HepG2 (cell line): ENCODE results near the gene STAT5A. TPM values are rescaled to one million over a fixed set of nuclear protein-coding genes. Genes with fewer than 3 reads are reported as not detected.

Experiments used
- CENPX ChIP-seq: sonication (generic); formaldehyde crosslinking; IDR thresholded peaks from 2 replicates; pipeline ENCODE4 v1.9.0; 2021; ENCODE audit warnings: mild to moderate bottlenecking, missing genetic modification reagents, moderate library complexity
- DDIT3 ChIP-seq: sonication (generic); formaldehyde crosslinking; IDR thresholded peaks from 2 replicates; pipeline ENCODE4 v1.4.0; 2020; ENCODE audit warnings: mild to moderate bottlenecking, missing genetic modification reagents
- GATAD2A ChIP-seq: IDR thresholded peaks from 2 replicates; pipeline ENCODE4 v1.6.1; 2016
- GLI4 ChIP-seq: sonication (generic); formaldehyde crosslinking; IDR thresholded peaks from 2 replicates; pipeline ENCODE4 v1.5.1; 2020; ENCODE audit warnings: missing genetic modification reagents, mild to moderate bottlenecking, moderate library complexity, borderline replicate concordance
- KMT2B ChIP-seq: IDR thresholded peaks from 2 replicates; pipeline ENCODE4 v1.6.1; 2016; ENCODE audit warnings: missing genetic modification reagents, missing compliant biosample characterization
- MAF1 ChIP-seq: sonication (generic); formaldehyde crosslinking; IDR thresholded peaks from 2 replicates; pipeline ENCODE4 v1.5.0; 2020; ENCODE audit warnings: missing genetic modification reagents, borderline replicate concordance
- NFRKB ChIP-seq: fragments of 450-650 bp; IDR thresholded peaks from 2 replicates; pipeline ENCODE4 v1.6.1; 2017
- PAWR ChIP-seq: sonication (generic); formaldehyde crosslinking; IDR thresholded peaks from 2 replicates; pipeline ENCODE4 v1.4.0; 2020; ENCODE audit warnings: missing genetic modification reagents, mild to moderate bottlenecking, borderline replicate concordance
- SAP130 ChIP-seq: IDR thresholded peaks from 2 replicates; pipeline ENCODE4 v1.6.1; 2016; ENCODE audit warnings: low read depth
- YY1 ChIP-seq: IDR thresholded peaks from 2 replicates; pipeline ENCODE4 v1.6.1; 2011; ENCODE audit warnings: low read length, low read depth, moderate library complexity, mild to moderate bottlenecking; ENCODE audit not compliant: insufficient read depth, insufficient replicate concordance
- ZNF136 ChIP-seq: sonication (generic); formaldehyde crosslinking; IDR thresholded peaks from 2 replicates; pipeline ENCODE4 v1.8.1; 2022; ENCODE audit warnings: low read depth, mild to moderate bottlenecking, moderate library complexity, missing genetic modification reagents
- ZNF256 ChIP-seq: sonication (generic); formaldehyde crosslinking; conservative IDR thresholded peaks from 2 replicates; pipeline ENCODE4 v1.4.0; 2020; ENCODE audit warnings: missing genetic modification reagents
- ZNF280D ChIP-seq: sonication (generic); formaldehyde crosslinking; IDR thresholded peaks from 2 replicates; pipeline ENCODE4 v1.5.1; 2020; ENCODE audit warnings: mild to moderate bottlenecking, missing genetic modification reagents
- polyA plus RNA-seq, 8 experiments: library from polyadenylated mRNA; depleted of rRNA in 3 of 8; stranded (reverse) in 7 of 8; unstranded in 1 of 8; fragments of >200 nt; fragmentation: Illumina TruSeq in 4 of 8; extraction: Trizol in 4 of 8; gene quantifications; 2 replicates each; pipeline versions ENCODE4 v1.2.1 to v1.2.3, GENCODE V29; 2011 to 2016; ENCODE audit warnings: low read depth in 4 of 8, missing spikeins in 1 of 8, mixed read lengths in 1 of 8; ENCODE audit not compliant: insufficient read depth in 1 of 8
- total RNA-seq, 5 experiments: library from RNA; depleted of rRNA; stranded (reverse); fragments of >200 nt; fragmentation: Illumina TruSeq; extraction: Trizol; gene quantifications; 2 replicates each; pipeline ENCODE4 v1.2.3, GENCODE V29; 2016; ENCODE audit warnings: low read depth in 1 of 5
- TF ChIP-seq, protein P1 (sequence below): sonication (generic); formaldehyde crosslinking; IDR thresholded peaks from 2 replicates; pipeline ENCODE4 v1.5.0; 2020; ENCODE audit warnings: mild to moderate bottlenecking, missing genetic modification reagents
- TF ChIP-seq, protein P2 (sequence below): sonication (generic); formaldehyde crosslinking; IDR thresholded peaks from 2 replicates; pipeline ENCODE4 v1.8.0; 2022; ENCODE audit warnings: missing genetic modification reagents, mild to moderate bottlenecking, borderline replicate concordance

Gene STAT5A
- total and polyA plus RNA-seq, 2 of the 13 experiments (the other 11 are each of a cell fraction or from before 2014, with no cell fraction given): 1.4 to 4.1 TPM

- TF ChIP-seq SAP130 (CRISPR knock-in tag) (peak; percentile 20; the same call in 1 of the 2 replicates), MAF1 (CRISPR knock-in tag) (no peak), GLI4 (CRISPR knock-in tag) (no peak), GATAD2A (CRISPR knock-in tag) (no peak), YY1 (peak; percentile 87), PAWR (CRISPR knock-in tag) (no peak), CENPX (CRISPR knock-in tag) (no peak), ZNF280D (CRISPR knock-in tag) (no peak), ZNF256 (CRISPR knock-in tag) (no peak; the same call in 1 of the 2 replicates), DDIT3 (0 out of 2 replicates have a peak, but pooled peaks have one; percentile 0), NFRKB (no peak), ZNF136 (no peak), KMT2B (0 out of 2 replicates have a peak, but pooled peaks have one; percentile 42)
- TF ChIP-seq, protein P1, sequence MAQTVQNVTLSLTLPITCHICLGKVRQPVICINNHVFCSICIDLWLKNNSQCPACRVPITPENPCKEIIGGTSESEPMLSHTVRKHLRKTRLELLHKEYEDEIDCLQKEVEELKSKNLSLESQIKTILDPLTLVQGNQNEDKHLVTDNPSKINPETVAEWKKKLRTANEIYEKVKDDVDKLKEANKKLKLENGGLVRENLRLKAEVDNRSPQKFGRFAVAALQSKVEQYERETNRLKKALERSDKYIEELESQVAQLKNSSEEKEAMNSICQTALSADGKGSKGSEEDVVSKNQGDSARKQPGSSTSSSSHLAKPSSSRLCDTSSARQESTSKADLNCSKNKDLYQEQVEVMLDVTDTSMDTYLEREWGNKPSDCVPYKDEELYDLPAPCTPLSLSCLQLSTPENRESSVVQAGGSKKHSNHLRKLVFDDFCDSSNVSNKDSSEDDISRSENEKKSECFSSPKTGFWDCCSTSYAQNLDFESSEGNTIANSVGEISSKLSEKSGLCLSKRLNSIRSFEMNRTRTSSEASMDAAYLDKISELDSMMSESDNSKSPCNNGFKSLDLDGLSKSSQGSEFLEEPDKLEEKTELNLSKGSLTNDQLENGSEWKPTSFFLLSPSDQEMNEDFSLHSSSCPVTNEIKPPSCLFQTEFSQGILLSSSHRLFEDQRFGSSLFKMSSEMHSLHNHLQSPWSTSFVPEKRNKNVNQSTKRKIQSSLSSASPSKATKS (CRISPR knock-in tag): no peak
- TF ChIP-seq, protein P2, sequence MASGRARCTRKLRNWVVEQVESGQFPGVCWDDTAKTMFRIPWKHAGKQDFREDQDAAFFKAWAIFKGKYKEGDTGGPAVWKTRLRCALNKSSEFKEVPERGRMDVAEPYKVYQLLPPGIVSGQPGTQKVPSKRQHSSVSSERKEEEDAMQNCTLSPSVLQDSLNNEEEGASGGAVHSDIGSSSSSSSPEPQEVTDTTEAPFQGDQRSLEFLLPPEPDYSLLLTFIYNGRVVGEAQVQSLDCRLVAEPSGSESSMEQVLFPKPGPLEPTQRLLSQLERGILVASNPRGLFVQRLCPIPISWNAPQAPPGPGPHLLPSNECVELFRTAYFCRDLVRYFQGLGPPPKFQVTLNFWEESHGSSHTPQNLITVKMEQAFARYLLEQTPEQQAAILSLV: no peak
These were observed 12.6 kb upstream of the STAT5A start (continued) for GRCh38 chr17:42275527-42276358.
